MM.1S (cell line): ENCODE measurements around the gene LRP5.

Experiments
- CTCF ChIP-seq: fragments of 300-600 bp; sonication (generic); IDR thresholded peaks from 2 replicates; pipeline ENCODE4 v1.5.1; 2016; ENCODE audit warnings: antibody characterized with exemption, low read length, mixed read lengths
- EZH2phosphoT487 ChIP-seq: fragments of 300-600 bp; sonication (generic); IDR thresholded peaks from 2 replicates; pipeline ENCODE4 v1.6.1; 2018; ENCODE audit warnings: antibody characterized with exemption, low read length

- TF ChIP-seq CTCF (no peak), EZH2phosphoT487 (no peak)
These were observed 168.6 kb downstream of the LRP5 start for GRCh38 chr11:68480852-68481510.
